K562 (cell line): Measurements from ENCODE around the gene MATN1. TPM values are rescaled to one million over a fixed set of nuclear protein-coding genes. Genes with fewer than 3 reads are reported as not detected.

ENCODE experiments used
- BCL6 ChIP-seq: fragments of 250-450 bp; sonication (Bioruptor Pico); IDR thresholded peaks from 2 replicates; pipeline ENCODE4 v1.4.0; 2020
- DNMT1 ChIP-seq: fragments of 450-650 bp; IDR thresholded peaks from 2 replicates; pipeline ENCODE4 v1.6.1; 2016; ENCODE audit warnings: antibody characterized with exemption, mild to moderate bottlenecking
- HMG20B ChIP-seq: fragments of 250-450 bp; sonication (Bioruptor Pico); IDR thresholded peaks from 2 replicates; pipeline ENCODE4 v1.5.0; 2021; ENCODE audit warnings: mild to moderate bottlenecking
- ILK ChIP-seq: fragments of 450-650 bp; IDR thresholded peaks from 2 replicates; pipeline ENCODE4 v1.6.1; 2016; ENCODE audit warnings: missing genetic modification characterization, low read depth, mild to moderate bottlenecking, missing compliant biosample characterization, moderate library complexity, borderline replicate concordance
- JUN ChIP-seq, 2 experiments: sonication (generic) in 1 of 2; formaldehyde crosslinking in 1 of 2; IDR thresholded peaks; 2 replicates each; pipeline versions ENCODE4 v1.6.1 to v1.8.0; 2012 to 2022; ENCODE audit warnings: borderline replicate concordance in 2 of 2, mild to moderate bottlenecking in 2 of 2, improper control_type of control experiment in 1 of 2, low read depth in 1 of 2, low read length in 1 of 2, missing genetic modification reagents in 1 of 2
- MTF1 ChIP-seq: fragments of 250-450 bp; sonication (Bioruptor Pico); IDR thresholded peaks from 2 replicates; pipeline ENCODE4 v1.9.0; 2021; ENCODE audit warnings: moderate library complexity, mild to moderate bottlenecking, inconsistent platforms, borderline replicate concordance
- NELFE ChIP-seq: IDR thresholded peaks from 2 replicates; pipeline ENCODE4 v1.6.1; 2011; ENCODE audit warnings: mild to moderate bottlenecking; ENCODE audit not compliant: insufficient read depth, insufficient read length
- XRCC5 ChIP-seq: fragments of 200-400 bp; formaldehyde crosslinking; IDR thresholded peaks from 2 replicates; pipeline ENCODE4 v1.6.1; 2017; ENCODE audit warnings: low read depth, mild to moderate bottlenecking, low read length
- ZBTB8A ChIP-seq: fragments of 450-650 bp; IDR thresholded peaks from 2 replicates; pipeline ENCODE4 v1.6.1; 2018; ENCODE audit warnings: mild to moderate bottlenecking, moderate library complexity; ENCODE audit not compliant: partially characterized antibody
- ZNF239 ChIP-seq: fragments of 250-450 bp; sonication (Bioruptor Pico); IDR thresholded peaks from 2 replicates; pipeline ENCODE4 v1.4.0; 2020; ENCODE audit warnings: mild to moderate bottlenecking
- ZNF347 ChIP-seq: fragments of 450-650 bp; formaldehyde crosslinking; IDR thresholded peaks from 2 replicates; pipeline ENCODE4 v1.4.0; 2020; ENCODE audit warnings: low read depth, mild to moderate bottlenecking, moderate library complexity
- ZNF384 ChIP-seq: IDR thresholded peaks from 2 replicates; pipeline ENCODE4 v1.6.1; 2012; ENCODE audit warnings: low read depth, low read length, improper control_type of control experiment
- ZNF699 ChIP-seq: fragments of 250-450 bp; sonication (Bioruptor Pico); IDR thresholded peaks from 2 replicates; pipeline ENCODE4 v1.8.0; 2021; ENCODE audit warnings: mild to moderate bottlenecking, moderate library complexity; ENCODE audit not compliant: insufficient replicate concordance
- polyA plus RNA-seq, 8 experiments: library from polyadenylated mRNA; depleted of rRNA in 4 of 8; stranded (reverse) in 5 of 8; unstranded in 3 of 8; fragments of >200 nt; fragmentation: Nextera tagmentation in 2 of 8; fragmentation: Illumina TruSeq in 1 of 8; extraction: Ambion mirVana in 2 of 8; extraction: Trizol in 1 of 8; gene quantifications; 2 replicates each; pipeline versions ENCODE4 v1.2.1 to v1.2.3, GENCODE V29; 2011 to 2014; ENCODE audit warnings: inconsistent platforms in 1 of 8, missing spikeins in 1 of 8
- total RNA-seq, 7 experiments: library from RNA; depleted of rRNA in 6 of 7; stranded (reverse); fragments of >200 nt in 6 of 7; fragmentation: Illumina TruSeq in 2 of 7; extraction: Trizol in 2 of 7; gene quantifications; 2 replicates each; pipeline versions ENCODE4 v1.2.1 to v1.2.3, GENCODE V29; 2011 to 2021; ENCODE audit warnings: low replicate concordance in 1 of 7
- TF ChIP-seq, protein P1 (sequence below): fragments of 450-650 bp; IDR thresholded peaks from 2 replicates; pipeline ENCODE4 v1.6.1; 2018; ENCODE audit warnings: mild to moderate bottlenecking, low read depth; ENCODE audit not compliant: partially characterized antibody
- TF ChIP-seq, protein P2 (sequence below): sonication (generic); formaldehyde crosslinking; IDR thresholded peaks from 2 replicates; pipeline ENCODE4 v1.8.0; 2023; ENCODE audit warnings: missing genetic modification reagents, mild to moderate bottlenecking, borderline replicate concordance
- TF ChIP-seq, protein P3 (sequence below): fragments of 450-650 bp; formaldehyde crosslinking; conservative IDR thresholded peaks from 2 replicates; pipeline ENCODE4 v1.4.0; 2022; ENCODE audit warnings: mild to moderate bottlenecking, missing genetic modification characterization
- TF ChIP-seq, protein P4 (sequence below): fragments of 250-450 bp; sonication (Bioruptor Pico); IDR thresholded peaks from 2 replicates; pipeline ENCODE4 v1.8.0; 2022; ENCODE audit warnings: moderate library complexity, mild to moderate bottlenecking, inconsistent platforms

The MATN1 gene
- total and polyA plus RNA-seq, 9 of the 15 experiments (the other 6 are each of a cell fraction or from before 2014, with no cell fraction given), result 0.10 to 2.3 (median 1.2) TPM

DNA sequence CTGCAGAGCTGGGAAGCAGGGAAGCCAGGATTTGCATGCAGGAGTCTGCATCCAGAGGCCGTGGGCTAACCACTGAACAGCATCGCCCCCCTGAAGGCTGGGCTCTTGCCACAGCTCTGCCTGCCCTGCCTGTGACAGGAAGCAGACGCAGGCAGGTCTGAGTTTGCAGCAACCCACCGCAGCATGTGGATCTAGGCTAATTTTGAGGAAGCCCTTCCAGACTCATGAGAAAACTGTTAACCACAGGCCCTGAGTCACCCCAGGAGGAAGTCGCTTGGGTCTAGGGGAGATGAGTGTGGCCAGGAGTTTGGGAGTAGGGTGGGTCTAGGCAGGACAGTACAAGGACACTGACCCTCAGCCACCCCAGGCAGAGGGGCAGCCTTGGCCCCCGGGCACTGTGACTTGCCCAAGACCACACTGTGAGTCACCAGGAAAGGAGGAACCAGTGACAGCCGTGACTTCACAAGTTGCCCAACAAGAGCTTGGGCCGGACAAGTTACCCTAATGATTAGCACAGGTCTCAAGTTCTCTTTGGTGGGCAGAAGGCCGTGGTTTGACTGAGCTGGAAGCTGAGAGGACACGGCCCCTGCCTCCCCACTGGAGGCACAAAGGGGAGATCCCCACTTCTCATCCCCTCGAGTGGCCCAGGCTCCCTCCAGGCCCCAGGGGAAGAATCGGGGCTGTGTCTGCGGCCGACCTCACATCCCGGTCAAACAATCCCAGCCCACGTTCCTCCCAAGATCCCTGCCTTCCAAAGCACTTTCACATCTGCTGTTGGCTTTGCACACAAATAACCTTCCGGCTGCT, 33.4 kb upstream of the MATN1 start (continued):
- TF ChIP-seq HMG20B, result no peak
- TF ChIP-seq BCL6 (CRISPR knock-in tag), result peak; percentile 41
- TF ChIP-seq DNMT1, result no peak
- TF ChIP-seq, protein P1, sequence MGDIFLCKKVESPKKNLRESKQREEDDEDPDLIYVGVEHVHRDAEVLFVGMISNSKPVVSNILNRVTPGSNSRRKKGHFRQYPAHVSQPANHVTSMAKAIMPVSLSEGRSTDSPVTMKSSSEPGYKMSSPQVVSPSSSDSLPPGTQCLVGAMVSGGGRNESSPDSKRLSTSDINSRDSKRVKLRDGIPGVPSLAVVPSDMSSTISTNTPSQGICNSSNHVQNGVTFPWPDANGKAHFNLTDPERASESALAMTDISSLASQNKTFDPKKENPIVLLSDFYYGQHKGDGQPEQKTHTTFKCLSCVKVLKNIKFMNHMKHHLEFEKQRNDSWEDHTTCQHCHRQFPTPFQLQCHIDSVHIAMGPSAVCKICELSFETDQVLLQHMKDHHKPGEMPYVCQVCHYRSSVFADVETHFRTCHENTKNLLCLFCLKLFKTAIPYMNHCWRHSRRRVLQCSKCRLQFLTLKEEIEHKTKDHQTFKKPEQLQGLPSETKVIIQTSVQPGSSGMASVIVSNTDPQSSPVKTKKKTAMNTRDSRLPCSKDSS, result no peak
- TF ChIP-seq ZNF347 (CRISPR knock-in tag), result no peak
- no peak for TF ChIP-seq NELFE
- TF ChIP-seq, protein P2, sequence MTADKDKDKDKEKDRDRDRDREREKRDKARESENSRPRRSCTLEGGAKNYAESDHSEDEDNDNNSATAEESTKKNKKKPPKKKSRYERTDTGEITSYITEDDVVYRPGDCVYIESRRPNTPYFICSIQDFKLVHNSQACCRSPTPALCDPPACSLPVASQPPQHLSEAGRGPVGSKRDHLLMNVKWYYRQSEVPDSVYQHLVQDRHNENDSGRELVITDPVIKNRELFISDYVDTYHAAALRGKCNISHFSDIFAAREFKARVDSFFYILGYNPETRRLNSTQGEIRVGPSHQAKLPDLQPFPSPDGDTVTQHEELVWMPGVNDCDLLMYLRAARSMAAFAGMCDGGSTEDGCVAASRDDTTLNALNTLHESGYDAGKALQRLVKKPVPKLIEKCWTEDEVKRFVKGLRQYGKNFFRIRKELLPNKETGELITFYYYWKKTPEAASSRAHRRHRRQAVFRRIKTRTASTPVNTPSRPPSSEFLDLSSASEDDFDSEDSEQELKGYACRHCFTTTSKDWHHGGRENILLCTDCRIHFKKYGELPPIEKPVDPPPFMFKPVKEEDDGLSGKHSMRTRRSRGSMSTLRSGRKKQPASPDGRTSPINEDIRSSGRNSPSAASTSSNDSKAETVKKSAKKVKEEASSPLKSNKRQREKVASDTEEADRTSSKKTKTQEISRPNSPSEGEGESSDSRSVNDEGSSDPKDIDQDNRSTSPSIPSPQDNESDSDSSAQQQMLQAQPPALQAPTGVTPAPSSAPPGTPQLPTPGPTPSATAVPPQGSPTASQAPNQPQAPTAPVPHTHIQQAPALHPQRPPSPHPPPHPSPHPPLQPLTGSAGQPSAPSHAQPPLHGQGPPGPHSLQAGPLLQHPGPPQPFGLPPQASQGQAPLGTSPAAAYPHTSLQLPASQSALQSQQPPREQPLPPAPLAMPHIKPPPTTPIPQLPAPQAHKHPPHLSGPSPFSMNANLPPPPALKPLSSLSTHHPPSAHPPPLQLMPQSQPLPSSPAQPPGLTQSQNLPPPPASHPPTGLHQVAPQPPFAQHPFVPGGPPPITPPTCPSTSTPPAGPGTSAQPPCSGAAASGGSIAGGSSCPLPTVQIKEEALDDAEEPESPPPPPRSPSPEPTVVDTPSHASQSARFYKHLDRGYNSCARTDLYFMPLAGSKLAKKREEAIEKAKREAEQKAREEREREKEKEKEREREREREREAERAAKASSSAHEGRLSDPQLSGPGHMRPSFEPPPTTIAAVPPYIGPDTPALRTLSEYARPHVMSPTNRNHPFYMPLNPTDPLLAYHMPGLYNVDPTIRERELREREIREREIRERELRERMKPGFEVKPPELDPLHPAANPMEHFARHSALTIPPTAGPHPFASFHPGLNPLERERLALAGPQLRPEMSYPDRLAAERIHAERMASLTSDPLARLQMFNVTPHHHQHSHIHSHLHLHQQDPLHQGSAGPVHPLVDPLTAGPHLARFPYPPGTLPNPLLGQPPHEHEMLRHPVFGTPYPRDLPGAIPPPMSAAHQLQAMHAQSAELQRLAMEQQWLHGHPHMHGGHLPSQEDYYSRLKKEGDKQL (CRISPR knock-in tag), result no peak
- no peak; the same call in 1 of the 2 replicates for TF ChIP-seq ZNF239 (CRISPR knock-in tag)
- peak; percentile 82; the same call in 1 of the 2 replicates for TF ChIP-seq JUN (IDR thresholded peaks at IDR 0.05; ENCODE audit: borderline replicate concordance, low read depth, low read length)
- 0 out of 2 replicates have a peak, but pooled peaks have one; percentile 41 for TF ChIP-seq JUN (CRISPR knock-in tag; IDR thresholded peaks at IDR 0.05; ENCODE audit: borderline replicate concordance)
- TF ChIP-seq ZBTB8A, result no peak
- TF ChIP-seq ZNF384, result no peak
- TF ChIP-seq MTF1 (CRISPR knock-in tag), result no peak
- TF ChIP-seq, protein P3, sequence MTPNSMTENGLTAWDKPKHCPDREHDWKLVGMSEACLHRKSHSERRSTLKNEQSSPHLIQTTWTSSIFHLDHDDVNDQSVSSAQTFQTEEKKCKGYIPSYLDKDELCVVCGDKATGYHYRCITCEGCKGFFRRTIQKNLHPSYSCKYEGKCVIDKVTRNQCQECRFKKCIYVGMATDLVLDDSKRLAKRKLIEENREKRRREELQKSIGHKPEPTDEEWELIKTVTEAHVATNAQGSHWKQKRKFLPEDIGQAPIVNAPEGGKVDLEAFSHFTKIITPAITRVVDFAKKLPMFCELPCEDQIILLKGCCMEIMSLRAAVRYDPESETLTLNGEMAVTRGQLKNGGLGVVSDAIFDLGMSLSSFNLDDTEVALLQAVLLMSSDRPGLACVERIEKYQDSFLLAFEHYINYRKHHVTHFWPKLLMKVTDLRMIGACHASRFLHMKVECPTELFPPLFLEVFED, result peak; percentile 38; the same call in 1 of the 2 replicates
- TF ChIP-seq, protein P4, sequence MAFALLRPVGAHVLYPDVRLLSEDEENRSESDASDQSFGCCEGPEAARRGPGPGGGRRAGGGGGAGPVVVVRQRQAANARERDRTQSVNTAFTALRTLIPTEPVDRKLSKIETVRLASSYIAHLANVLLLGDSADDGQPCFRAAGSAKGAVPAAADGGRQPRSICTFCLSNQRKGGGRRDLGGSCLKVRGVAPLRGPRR (CRISPR knock-in tag), result no peak
- TF ChIP-seq XRCC5, result no peak
- TF ChIP-seq ZNF699 (CRISPR knock-in tag), result peak; percentile 70
- TF ChIP-seq ILK (tag), result no peak
